B cell (primary cell): Measurements from ENCODE around the gene NCOA7. TPM values are rescaled to one million over a fixed set of nuclear protein-coding genes. Genes with fewer than 3 reads are reported as not detected.

Source experiments
- ATAC-seq: fragments of 200-7000 bp; cut with Tn5 transposase; one replicate; pipeline ENCODE4 v1.10.0; 2021; ENCODE audit warnings: low read depth, mild to moderate bottlenecking, moderate number of reproducible peaks, moderate library complexity
- CTCF ChIA-PET: fragments of 350-600 bp; sonication (Branson Sonifier 250); formaldehyde crosslinking; loops from one replicate; lab custom pipeline; 2021; ENCODE audit warnings: antibody characterized with exemption, inconsistent platforms; lab: Charles Lee
- POLR2A ChIA-PET: fragments of 350-600 bp; sonication (Branson Sonifier 250); formaldehyde crosslinking; loops from one replicate; lab custom pipeline; 2021; ENCODE audit warnings: antibody characterized with exemption; lab: Charles Lee
- DNase-seq: peaks from one replicate; pipeline ENCODE4 v3.0.0; 2013
- H2AFZ ChIP-seq: 2 replicates; pipeline ENCODE4 v1.6.1; 2012; ENCODE audit warnings: mild to moderate bottlenecking, low read depth, low read length; ENCODE audit not compliant: insufficient read depth, poor library complexity, severe bottlenecking
- H3K27ac ChIP-seq, 2 donors: 1 replicate in 1 of 2; 2 replicates in 1 of 2; pipeline ENCODE4 v1.5.1; 2012 to 2013; ENCODE audit warnings: low read length in 2 of 2, mild to moderate bottlenecking in 2 of 2, moderate library complexity in 1 of 2
- H3K27me3 ChIP-seq, 4 experiments: fragments of 200-600 bp in 1 of 4; sonication (generic) in 1 of 4; replicated peaks in 1 of 4; 1 replicate in 2 of 4; 2 replicates in 2 of 4; pipeline versions ENCODE4 v1.6.1 to v1.7.0; 2013 to 2016; ENCODE audit warnings: low read length in 3 of 4, mild to moderate bottlenecking in 2 of 4, mixed read lengths in 1 of 4, moderate library complexity in 1 of 4; ENCODE audit not compliant: insufficient read depth in 4 of 4, control insufficient read depth in 3 of 4; ENCODE audit errors: control extremely low read depth in 1 of 4
- H3K36me3 ChIP-seq, 2 experiments: replicated peaks in 1 of 2; 1 replicate in 1 of 2; 2 replicates in 1 of 2; pipeline versions ENCODE4 v1.6.1 to v1.7.1; 2013; ENCODE audit warnings: low read length in 1 of 2; ENCODE audit not compliant: insufficient read depth in 2 of 2, control insufficient read depth in 1 of 2; ENCODE audit errors: control extremely low read depth in 1 of 2, extremely low read depth in 1 of 2
- H3K4me1 ChIP-seq, 2 donors: fragments of 200-600 bp in 1 of 2; sonication (generic) in 1 of 2; 1 replicate in 1 of 2; 2 replicates in 1 of 2; pipeline versions ENCODE4 v1.5.1 to v1.6.1; 2013 to 2017; ENCODE audit warnings: low read length in 2 of 2; ENCODE audit not compliant: control insufficient read depth in 2 of 2, insufficient read depth in 2 of 2
- H3K4me2 ChIP-seq: replicated peaks from 2 replicates; pipeline ENCODE3; 2012; ENCODE audit warnings: mild to moderate bottlenecking, low read depth, low read length; ENCODE audit not compliant: poor library complexity, severe bottlenecking
- H3K4me3 ChIP-seq, 5 experiments: fragments of 200-600 bp in 1 of 5; sonication (generic) in 1 of 5; 1 replicate in 3 of 5; 2 replicates in 2 of 5; pipeline versions ENCODE4 v1.5.1 to v1.7.0; 2011 to 2016; ENCODE audit warnings: low read length in 4 of 5, mild to moderate bottlenecking in 4 of 5, low read depth in 2 of 5, control low read depth in 1 of 5, moderate library complexity in 1 of 5; ENCODE audit not compliant: insufficient read depth in 1 of 5; ENCODE audit errors: control extremely low read depth in 1 of 5, extremely low read depth in 1 of 5
- H3K79me2 ChIP-seq: fragments of 200-600 bp; sonication (generic); one replicate; pipeline ENCODE4 v1.6.0; 2016; ENCODE audit warnings: low read length; ENCODE audit not compliant: control insufficient read depth, insufficient read depth
- H3K9ac ChIP-seq: fragments of 200-600 bp; sonication (generic); 2 replicates; pipeline ENCODE4 v1.6.1; 2017; ENCODE audit warnings: mild to moderate bottlenecking, low read length, moderate library complexity
- H3K9me3 ChIP-seq, 3 donors: one replicate each; pipeline versions ENCODE4 v1.6.1 to v1.7.1; 2013; ENCODE audit warnings: low read length in 2 of 3; ENCODE audit not compliant: control insufficient read depth in 2 of 3, insufficient read depth in 1 of 3; ENCODE audit errors: control extremely low read depth in 1 of 3
- H4K20me1 ChIP-seq: 2 replicates; pipeline ENCODE4 v1.6.0; 2012; ENCODE audit warnings: mild to moderate bottlenecking, low read length; ENCODE audit not compliant: insufficient read depth, control insufficient read depth, poor library complexity, severe bottlenecking
- H3K27ac Mint-ChIP-seq: one replicate; pipeline ENCODE4 v1.8.0; 2021; ENCODE audit warnings: mixed read lengths
- H3K27me3 Mint-ChIP-seq: one replicate; pipeline ENCODE4 v1.8.0; 2021; ENCODE audit warnings: mixed read lengths
- H3K4me1 Mint-ChIP-seq: one replicate; pipeline ENCODE4 v1.8.0; 2021; ENCODE audit warnings: mixed read lengths
- H3K4me3 Mint-ChIP-seq: one replicate; pipeline ENCODE4 v1.8.0; 2021; ENCODE audit warnings: mixed read lengths
- H3K9me3 Mint-ChIP-seq: one replicate; pipeline ENCODE4 v1.8.0; 2022; ENCODE audit warnings: mixed read lengths; ENCODE audit not compliant: insufficient read depth
- CTCF ChIP-seq: fragments of 200-600 bp; IDR thresholded peaks from one replicate; pipeline ENCODE4 v1.8.0; 2022; ENCODE audit warnings: antibody characterized with exemption, mild to moderate bottlenecking
- WGBS: methylation state at CpG from one replicate; pipeline ENCODE4 v1.1.5; 2013; ENCODE audit warnings: missing lambda C conversion rate; ENCODE audit not compliant: insufficient coverage; 5-methylcytosine and 5-hydroxymethylcytosine counted together
- intact Hi-C: fragments of 100-400 bp; cut with micrococcal nuclease; formaldehyde crosslinking; loops from one replicate; pipeline ENCODE4 v1.10.0; 2022
- polyA plus RNA-seq: library from polyadenylated mRNA; depleted of rRNA; stranded (reverse); fragments of >200 nt; gene quantifications from 2 replicates; pipeline ENCODE4 v1.2.3, GENCODE V29; 2012
- total RNA-seq, 2 donors: library from RNA; stranded (reverse); fragments of 120-200 nt in 1 of 2; gene quantifications; 1 replicate in 1 of 2; 2 replicates in 1 of 2; pipeline versions ENCODE4 v1.2.3 to v1.2.4, GENCODE V29; 2013 to 2022

The NCOA7 gene
- total and polyA plus RNA-seq, 2 donors (not counting 1 experiment from before 2014, with no cell fraction given) = 10.9 to 27.4 TPM

GRCh38 chr6:125957391-125957693 is 166.6 kb downstream of the NCOA7 start:
- H2AFZ ChIP-seq = peak overlapping the region; percentile 96
- CTCF ChIA-PET = interaction anchor here (0.6 to 7.3 kb wide), 16 partner anchors 10 to 646 kb away, joined by 3 to 130 read pairs (median 13); partner anchors contain the start of genes NCOA7 and TRMT11

More at GRCh38 chr6:125957391-125957693, 166.6 kb downstream of the NCOA7 start:
- DNase-seq (no peak), ATAC-seq (no peak)
- Mint-ChIP-seq H3K27ac (no peak overlapping the region), H3K4me3 (no peak overlapping the region), H3K9me3 (no peaks in the 10 kb centered on the region), H3K27me3 (peaks cover 5% of the 10 kb centered on the region), H3K4me1 (peaks cover 8% of the 10 kb centered on the region)
- peak overlapping the region; percentile 50 to 96 (median 87) for H3K4me3 ChIP-seq
- no peak for TF ChIP-seq CTCF
- peaks cover 0 to 12% of the 10 kb centered on the region in 2 experiments for H3K36me3 ChIP-seq
- no peaks in the 10 kb centered on the region for H3K27me3 ChIP-seq
- intact Hi-C loops = loop anchor here (2.0 kb wide), 1 partner anchor 655 kb away; no protein-coding TSS in a partner anchor
- H3K9ac ChIP-seq = peak overlapping the region; percentile 99
- peaks cover 61% of the 10 kb centered on the region for H3K79me2 ChIP-seq
- H3K4me2 ChIP-seq = peak overlapping the region; percentile 89
- POLR2A ChIA-PET = interaction anchor here (0.8 to 3.2 kb wide), 5 partner anchors 29 to 656 kb away, joined by 3 to 22 read pairs (median 5); partner anchors contain the start of genes HDDC2, NCOA7 and TRMT11
- no peaks in the 10 kb centered on the region for H3K9me3 ChIP-seq
- H4K20me1 ChIP-seq = peaks cover 37% of the 10 kb centered on the region
- peaks cover 27% of the 10 kb centered on the region in 2 donors for H3K4me1 ChIP-seq
- H3K27ac ChIP-seq = peak overlapping the region; percentile 97 to 98
- WGBS = 10% methylated on average over 2 of the region's 3 CpGs
